Measurements from ENCODE around the gene ZNF445. TPM values are rescaled to one million over a fixed set of nuclear protein-coding genes. Genes with fewer than 3 reads are reported as not detected.

Gene ZNF445
- total and polyA plus RNA-seq, 2 experiments from 2014 or later: 11.0 to 21.0 TPM

DNA sequence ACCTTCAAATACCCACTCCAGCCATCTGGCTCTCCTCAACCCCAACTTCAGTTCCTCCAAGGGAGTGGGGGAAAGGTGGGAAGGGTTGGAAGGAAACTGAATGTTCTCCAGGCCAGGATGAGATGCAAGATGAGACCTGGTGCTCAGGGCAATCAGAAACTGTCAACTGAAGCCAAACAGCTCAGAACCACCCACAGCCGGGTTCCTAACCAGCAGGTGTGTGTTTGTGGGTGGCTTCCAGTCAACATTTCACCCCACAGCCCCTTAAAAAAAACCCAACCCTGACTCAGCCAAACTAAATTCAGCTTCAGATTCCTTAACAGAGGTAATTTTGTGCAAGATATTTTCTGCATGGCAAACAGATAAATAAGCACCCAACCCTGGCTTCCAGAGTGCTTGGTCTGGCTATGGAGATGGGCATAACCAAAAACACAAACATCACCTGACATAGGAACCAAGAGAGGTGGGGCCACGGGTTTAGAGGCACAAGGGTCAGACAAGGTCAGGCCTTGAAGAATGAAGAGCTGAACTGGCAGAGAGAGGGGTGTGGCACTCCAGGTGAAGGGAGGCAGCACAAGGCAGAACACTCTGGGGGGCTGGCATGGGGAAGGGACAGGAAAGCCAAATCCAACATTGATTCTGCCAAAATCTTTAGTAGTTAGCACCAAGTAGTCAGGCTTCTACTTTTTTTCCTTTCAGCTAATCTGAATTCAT lies 34.7 kb downstream of the ZNF445 start:
- Histone ChIP-seq H3K36me3 (peaks cover 33% of the 10 kb centered on the region), H3K9me3 (ENCODE audit: low read depth) (no peaks in the 10 kb centered on the region), H3K27ac (no peak overlapping the region), H3K27me3 (no peaks in the 10 kb centered on the region), H3K4me3 (no peak overlapping the region), H3K4me1 (ENCODE audit: low read depth) (peaks cover 11% of the 10 kb centered on the region)
- no peak for DNase-seq (ENCODE audit: low read depth in 1 of 2, low spot score in 1 of 2)
- TF ChIP-seq, protein P1, sequence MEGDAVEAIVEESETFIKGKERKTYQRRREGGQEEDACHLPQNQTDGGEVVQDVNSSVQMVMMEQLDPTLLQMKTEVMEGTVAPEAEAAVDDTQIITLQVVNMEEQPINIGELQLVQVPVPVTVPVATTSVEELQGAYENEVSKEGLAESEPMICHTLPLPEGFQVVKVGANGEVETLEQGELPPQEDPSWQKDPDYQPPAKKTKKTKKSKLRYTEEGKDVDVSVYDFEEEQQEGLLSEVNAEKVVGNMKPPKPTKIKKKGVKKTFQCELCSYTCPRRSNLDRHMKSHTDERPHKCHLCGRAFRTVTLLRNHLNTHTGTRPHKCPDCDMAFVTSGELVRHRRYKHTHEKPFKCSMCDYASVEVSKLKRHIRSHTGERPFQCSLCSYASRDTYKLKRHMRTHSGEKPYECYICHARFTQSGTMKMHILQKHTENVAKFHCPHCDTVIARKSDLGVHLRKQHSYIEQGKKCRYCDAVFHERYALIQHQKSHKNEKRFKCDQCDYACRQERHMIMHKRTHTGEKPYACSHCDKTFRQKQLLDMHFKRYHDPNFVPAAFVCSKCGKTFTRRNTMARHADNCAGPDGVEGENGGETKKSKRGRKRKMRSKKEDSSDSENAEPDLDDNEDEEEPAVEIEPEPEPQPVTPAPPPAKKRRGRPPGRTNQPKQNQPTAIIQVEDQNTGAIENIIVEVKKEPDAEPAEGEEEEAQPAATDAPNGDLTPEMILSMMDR (IDR thresholded peaks at IDR 0.05; ENCODE audit: low read depth, low read length): no peak

DNA sequence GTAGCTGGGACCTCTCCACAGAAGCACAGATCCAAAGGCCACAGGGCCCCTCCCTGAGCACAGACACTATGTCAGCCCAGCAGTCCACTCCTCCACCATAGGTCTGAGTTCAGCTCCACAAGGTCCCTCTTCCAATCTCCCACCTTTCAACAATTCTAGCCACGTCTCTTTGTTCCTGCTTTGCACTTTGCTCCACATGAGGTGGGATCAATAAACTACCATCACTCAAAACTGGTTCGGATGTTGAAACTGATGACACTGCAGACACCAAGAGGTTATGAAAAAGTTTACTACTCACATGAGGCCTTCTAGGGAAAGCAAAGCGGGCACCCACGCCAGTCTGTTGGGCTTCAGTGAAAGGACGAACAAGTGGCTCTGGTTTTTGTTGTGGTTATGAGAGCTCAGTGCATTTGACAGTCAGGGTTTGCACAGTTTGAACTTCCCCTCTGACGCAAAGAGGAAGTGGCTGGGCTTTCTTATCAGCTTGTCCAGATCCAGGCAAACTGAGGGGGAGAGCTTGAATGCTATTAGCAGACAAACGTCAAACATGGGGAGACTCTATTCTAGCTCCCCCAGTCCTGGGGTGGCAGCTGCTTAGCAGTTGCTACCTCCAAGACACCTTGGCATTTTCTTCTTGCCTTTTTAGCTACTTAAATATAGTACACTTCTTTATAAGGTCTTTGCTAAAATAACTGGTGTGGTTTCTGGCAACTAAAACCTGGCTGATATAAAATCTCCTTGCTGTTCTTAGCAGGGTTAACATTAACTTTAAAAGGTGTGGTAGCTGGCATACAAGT lies 37.8 kb downstream of the ZNF445 start:
- H3K4me3 ChIP-seq: no peak overlapping the region
- no peaks in the 10 kb centered on the region for H3K9me3 ChIP-seq (ENCODE audit: low read depth)
- H3K36me3 ChIP-seq: peaks cover 6% of the 10 kb centered on the region
- H3K4me1 ChIP-seq (ENCODE audit: low read depth): peaks cover 11% of the 10 kb centered on the region
- DNase-seq (ENCODE audit: low read depth in 1 of 2, low spot score in 1 of 2): peak; percentile 52 to 99
- TF ChIP-seq, protein P1 (IDR thresholded peaks at IDR 0.05; ENCODE audit: low read depth, low read length): no peak
- no peaks in the 10 kb centered on the region for H3K27me3 ChIP-seq
- H3K27ac ChIP-seq: peak overlapping the region; percentile 90

DNA sequence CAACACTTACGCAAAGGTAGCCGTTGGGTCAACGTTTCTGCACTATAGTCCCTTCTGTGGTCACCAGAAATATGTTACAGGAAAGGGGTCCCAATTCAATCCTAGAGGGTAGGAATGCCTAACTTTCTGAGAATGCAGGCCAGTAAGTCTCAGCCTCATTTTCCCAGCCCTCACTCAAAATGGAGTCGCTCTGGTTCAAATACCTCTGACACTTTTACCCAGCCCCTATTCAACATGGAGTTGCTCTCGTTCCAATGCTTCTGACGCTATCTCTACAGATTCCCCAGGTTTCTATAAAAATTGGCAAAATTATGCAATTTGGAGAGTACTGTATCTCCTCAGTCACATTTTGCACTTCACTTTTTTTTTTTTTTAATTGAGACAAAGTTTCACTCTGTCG lies 39.7 kb downstream of the ZNF445 start:
- TF ChIP-seq, protein P1 (IDR thresholded peaks at IDR 0.05; ENCODE audit: low read depth, low read length): no peak
- no peaks in the 10 kb centered on the region for H3K27me3 ChIP-seq
- peaks cover 15% of the 10 kb centered on the region for H3K4me1 ChIP-seq (ENCODE audit: low read depth)
- no peaks in the 10 kb centered on the region for H3K36me3 ChIP-seq
- H3K27ac ChIP-seq: no peak overlapping the region
- H3K9me3 ChIP-seq (ENCODE audit: low read depth): no peaks in the 10 kb centered on the region
- H3K4me3 ChIP-seq: no peak overlapping the region
- no peak for DNase-seq (ENCODE audit: low read depth in 1 of 2, low spot score in 1 of 2)

DNA sequence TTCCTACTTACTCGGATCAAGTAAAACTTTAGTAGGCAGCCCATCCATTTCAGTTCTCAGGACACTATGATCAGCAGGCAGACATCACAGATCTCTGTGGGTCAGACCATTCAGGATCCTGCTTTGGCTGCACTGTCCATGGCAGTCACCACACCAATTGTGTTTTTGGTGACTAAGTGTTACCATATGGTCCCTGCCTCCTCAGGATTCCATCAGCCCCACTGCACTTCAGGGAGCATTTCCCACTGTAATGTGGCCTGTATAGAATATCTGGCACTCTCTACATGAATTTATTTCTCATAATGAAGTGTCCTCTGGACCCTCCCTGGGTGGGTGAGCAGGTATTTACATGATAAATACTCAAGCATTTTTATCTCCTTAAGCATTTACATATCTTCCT lies 41.3 kb downstream of the ZNF445 start:
- no peaks in the 10 kb centered on the region for H3K27me3 ChIP-seq
- H3K4me3 ChIP-seq: no peak overlapping the region
- H3K36me3 ChIP-seq: no peaks in the 10 kb centered on the region
- H3K27ac ChIP-seq: peak overlapping the region; percentile 7
- H3K9me3 ChIP-seq (ENCODE audit: low read depth): no peaks in the 10 kb centered on the region
- TF ChIP-seq, protein P1 (IDR thresholded peaks at IDR 0.05; ENCODE audit: low read depth, low read length): no peak
- H3K4me1 ChIP-seq (ENCODE audit: low read depth): peaks cover 15% of the 10 kb centered on the region
- DNase-seq (ENCODE audit: low read depth in 1 of 2, low spot score in 1 of 2): no peak

DNA sequence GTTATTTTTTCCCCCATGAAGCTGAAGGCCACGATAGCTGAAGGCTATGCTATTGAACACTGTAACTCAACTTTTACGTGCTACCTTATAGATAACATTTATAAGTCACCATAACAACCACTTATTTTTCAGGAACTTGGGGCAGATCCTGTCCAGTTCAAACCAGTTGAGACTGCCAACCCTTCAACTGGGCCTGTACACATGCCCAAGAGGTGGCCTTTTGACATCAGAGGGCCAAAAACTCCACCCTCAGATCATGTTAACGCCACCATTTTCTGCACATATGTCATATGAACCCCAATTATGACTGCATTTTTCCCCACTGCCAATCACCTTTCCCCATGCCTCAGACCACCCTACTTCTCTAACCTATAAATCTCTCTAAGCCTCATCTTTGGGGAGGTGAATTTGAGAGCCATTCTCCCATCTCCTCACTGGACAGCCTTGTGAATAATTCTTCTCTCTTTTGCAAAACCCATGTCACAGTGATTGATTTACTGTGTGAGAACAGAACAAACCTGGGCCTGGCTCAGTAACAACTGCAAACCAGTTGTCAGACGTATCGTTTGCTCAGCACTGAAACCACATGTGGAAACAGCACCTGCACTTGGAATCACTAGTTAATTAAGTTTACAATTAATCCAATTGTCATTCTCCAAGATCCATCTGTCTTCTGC lies 42.5 kb downstream of the ZNF445 start:
- Histone ChIP-seq H3K9me3 (ENCODE audit: low read depth) (no peaks in the 10 kb centered on the region), H3K4me1 (ENCODE audit: low read depth) (peaks cover 12% of the 10 kb centered on the region), H3K27ac (no peak overlapping the region), H3K36me3 (no peaks in the 10 kb centered on the region), H3K4me3 (no peak overlapping the region), H3K27me3 (no peaks in the 10 kb centered on the region)
- TF ChIP-seq, protein P1 (IDR thresholded peaks at IDR 0.05; ENCODE audit: low read depth, low read length): no peak
- no peak for DNase-seq (ENCODE audit: low read depth in 1 of 2, low spot score in 1 of 2)
